COLO668 (cell line): ENCODE data around the gene FADS2.

Experiments used
- DNase-seq: peaks from one replicate; lab custom pipeline; 2025; ENCODE audit not compliant: unreplicated experiment; lab: John Stamatoyannopoulos, UW

The FADS2 gene

DNA sequence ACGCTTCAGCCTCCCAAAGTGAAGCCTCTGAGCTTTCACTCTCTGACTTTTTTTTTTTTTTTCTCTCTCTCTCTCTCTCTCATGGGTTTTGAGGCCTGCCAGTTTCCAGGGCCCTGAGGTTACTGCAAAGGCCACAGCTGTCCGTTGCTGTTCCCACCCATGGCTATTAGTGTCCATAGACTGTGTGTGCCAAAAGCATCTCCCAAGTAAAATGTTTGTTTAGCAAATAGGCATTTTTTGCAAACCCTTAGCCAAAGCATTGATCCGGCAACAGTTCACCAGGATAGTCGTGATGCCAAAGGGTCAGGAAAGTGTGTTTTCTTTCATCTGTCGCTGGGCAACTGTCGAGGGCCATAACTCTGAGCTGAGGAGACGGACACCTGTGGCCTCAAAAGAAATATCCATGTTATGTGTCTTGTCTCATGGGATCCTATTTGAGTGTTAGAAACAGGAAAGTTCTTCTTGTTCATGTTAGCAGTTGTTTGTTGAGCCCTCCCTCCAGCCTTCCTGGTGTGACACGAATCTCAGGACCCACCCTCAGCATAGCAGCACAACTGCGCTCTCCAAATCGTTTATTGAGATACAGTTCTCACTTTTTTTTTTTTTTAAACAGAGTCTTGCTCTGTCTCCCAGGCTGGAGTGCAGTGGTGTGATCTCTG lies 18.4 kb downstream of the FADS2 start:
- no peak for DNase-seq

DNA sequence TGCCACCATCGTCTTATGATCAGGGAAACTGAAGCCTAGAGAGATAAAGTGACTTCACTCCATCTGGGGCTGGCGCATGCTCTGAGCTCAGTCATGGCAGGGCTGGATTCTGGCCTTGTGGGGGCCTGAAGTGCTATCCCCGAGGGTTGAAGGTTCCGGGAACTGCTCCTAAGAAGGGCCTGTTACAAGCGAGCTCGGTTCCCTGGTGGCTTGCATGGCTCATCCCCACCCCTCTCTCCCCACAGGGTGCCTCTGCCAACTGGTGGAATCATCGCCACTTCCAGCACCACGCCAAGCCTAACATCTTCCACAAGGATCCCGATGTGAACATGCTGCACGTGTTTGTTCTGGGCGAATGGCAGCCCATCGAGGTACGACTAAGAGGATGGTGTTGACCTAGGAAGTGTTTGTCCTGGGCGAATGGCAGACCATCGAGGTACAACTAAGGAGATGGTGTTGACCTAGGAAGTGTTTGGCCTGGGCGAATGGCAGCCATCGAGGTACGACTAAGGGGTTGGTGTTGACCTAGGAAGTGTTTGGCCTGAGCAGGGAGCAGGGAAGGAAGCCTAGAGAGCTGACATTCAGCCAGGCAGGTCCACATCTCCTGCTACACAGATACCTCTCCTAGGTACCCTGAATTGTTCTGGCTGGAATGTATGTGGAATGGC lies 19.9 kb downstream of the FADS2 start:
- DNase-seq = no peak

DNA sequence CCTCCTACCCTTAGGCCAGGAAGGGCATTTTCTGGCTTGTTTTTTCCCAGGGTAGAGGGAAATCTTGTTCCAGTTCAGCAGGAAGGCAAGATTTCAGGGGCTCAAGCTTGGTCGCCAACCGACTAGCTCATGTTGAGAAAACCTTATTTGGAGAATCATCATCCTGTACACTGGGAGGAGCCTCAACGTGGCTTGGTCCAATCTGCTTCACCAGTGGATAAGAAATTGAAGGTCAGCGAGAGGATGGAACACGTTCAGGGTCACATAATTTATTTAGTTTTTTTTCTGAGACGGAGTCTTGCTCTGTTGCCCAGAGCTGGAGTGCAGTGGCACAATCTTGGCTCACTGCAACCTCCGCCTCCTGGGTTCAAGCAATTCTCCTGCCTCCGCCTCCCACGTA lies 20.5 kb downstream of the FADS2 start:
- DNase-seq = no peak

DNA sequence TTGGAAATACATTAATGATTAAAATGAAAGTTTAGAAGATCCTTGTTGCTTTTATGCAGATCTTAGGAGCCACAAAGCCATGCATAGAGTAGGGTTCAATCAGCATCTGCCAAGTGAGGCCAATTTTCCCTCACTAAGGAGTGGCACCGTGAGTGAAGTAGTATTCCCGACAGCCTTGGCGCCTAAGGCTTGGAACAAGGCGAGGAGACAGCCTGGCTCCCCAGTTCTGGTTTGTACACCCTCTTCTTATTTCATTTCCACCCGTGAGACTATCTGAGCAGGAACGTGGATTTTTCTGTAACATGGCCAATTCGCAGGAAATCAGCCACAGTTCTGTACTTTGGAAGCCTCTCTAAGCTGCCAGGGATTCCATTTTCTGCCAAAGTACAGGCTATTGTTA lies 22.6 kb downstream of the FADS2 start:
- DNase-seq = no peak

DNA sequence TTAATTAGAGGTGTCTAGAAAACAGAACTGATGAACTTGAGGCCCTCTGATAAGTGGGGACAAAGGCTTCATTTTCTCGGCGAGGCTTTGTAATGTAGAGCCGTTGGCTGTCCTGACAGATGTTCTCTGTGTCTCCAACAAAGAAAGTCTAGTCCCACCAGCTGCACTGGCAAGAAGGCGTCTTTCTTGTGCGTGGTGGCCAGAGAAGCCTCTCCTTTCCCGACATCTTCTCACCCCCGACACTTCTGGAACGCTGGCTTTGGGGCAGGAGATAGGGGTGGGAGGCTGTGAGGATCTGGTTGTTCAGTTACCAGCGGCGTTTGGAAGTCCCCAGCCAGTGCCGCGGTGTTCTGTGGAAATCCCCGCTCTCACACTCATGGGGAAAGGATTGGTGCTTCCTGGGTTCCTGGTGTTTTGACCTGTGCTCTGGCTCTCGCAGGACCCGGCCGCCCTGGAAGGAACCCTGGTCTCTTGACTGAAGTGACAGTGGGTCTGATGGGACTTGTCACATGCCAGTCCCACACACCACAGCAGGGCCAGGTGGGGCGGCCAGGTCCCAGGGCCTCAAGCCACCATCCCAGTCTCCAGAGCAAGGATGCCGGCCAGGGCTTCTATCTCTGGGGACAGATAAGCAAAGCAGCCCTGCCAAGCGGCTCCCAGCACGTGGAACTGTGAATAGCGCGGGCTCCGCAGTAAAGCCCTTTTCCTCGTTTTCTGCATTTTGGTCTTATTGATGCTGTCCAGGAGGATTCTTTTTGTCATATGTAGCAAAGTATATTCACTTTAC lies 23.2 kb downstream of the FADS2 start:
- DNase-seq = no peak

DNA sequence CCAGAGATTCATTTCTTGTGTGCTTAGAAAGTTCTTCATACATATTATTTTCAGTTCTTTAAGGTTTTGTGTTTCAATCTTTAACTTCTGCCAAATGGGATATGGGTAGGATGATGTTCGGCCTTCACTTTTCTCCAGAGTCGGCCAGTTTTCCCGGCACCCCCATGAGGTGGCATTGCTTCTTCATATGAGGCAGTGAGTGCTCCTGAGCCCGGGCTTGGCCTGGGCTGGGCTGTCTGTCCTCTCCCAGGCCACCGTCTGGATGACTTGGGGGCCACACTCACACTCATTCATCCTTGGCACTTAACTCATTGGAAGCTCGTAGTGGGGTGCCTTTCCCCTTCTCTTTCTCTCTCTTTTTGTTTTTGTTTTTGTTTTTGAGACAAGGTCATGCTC lies 23.8 kb downstream of the FADS2 start:
- DNase-seq = no peak

DNA sequence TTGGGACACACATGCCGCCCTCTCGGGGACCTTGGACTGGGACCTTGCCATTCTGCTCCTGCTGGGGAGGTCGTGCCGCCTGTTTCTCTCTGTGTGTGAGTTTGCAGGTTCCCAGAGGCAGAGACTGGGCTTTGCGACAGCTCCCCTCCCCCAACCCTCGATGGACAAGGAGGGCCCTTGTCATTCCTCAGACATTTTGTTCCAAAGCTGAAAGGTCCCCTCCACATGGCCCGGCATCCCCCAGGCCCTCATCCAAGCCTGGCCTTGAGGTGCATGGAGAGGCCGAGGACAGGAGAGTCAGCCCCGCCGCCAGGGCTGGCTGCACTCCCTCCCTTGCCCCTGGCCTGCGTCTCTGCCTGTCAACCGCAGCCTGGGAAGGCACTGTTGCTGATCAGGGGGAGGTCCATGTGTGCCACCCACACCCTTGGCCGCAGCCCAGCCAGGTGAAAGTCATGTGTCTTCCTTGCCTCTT lies 25.6 kb downstream of the FADS2 start:
- no peak for DNase-seq

DNA sequence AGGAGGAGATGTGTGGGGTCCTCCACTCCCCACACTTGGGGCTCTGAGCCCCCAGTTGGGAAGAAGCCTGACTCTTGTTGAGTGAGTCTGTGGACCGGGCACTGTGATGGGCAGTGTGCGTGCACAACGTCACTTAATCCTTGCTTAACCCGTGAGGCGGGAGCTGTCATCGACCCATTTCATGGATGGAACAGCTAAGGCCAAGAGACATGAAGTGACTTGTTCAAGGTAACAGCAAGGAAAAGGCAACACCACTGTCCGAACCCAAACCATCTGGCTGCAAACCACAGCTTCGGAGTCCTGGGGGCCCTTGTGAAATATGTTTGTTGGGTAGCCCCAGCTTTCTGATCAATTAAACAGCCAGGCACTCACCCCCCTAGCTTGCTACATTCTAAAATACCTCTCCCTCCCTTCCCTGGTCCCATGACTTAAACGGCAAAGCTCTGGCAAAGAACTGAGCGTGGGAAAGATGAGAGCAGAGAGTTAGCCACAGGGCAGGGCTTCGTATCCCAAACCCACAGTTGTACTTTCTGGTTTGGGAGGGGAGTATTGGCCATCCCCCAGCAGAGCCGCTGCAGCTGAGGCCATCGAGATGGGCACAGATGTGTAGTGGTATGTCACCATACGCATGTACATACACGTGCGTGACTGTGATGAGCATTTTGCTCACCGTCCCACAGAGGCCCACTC lies 26.3 kb downstream of the FADS2 start:
- no peak for DNase-seq

DNA sequence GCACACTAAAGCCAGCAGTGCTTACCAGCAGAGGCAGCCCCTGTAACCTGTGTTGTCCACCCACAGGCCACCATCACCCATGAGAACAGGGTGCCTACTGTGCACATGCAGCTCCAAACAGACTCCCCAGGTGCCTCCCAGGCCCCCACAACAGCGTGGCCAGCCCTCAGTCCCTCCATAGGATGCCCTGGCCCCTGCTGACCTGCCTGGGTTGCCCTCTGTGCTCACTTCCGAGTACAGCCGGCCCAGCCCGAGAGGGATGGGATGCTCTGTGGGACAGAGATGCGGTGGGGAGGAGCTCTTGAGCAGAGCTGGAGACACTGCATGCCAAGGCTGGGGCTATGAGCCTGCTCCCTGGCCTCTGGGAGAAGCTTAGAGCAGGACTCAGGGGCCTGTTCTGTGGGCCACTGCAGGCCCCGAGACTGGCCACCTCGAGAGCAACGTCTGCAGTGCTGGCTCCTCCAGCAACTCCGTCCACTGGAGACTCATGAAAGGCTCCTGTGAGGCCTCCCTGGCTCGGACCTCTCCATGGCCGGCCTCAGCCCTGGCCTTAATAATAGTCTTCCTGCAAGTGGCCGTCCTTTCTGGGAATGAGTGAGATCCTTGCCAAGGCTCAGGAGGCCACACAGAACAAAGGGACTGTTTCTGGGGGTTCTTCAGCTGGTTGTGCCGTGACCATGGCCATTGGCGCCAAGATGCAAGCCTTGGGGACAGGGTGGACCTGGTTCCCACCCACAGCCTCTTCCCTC lies 27.0 kb downstream of the FADS2 start:
- DNase-seq = no peak

DNA sequence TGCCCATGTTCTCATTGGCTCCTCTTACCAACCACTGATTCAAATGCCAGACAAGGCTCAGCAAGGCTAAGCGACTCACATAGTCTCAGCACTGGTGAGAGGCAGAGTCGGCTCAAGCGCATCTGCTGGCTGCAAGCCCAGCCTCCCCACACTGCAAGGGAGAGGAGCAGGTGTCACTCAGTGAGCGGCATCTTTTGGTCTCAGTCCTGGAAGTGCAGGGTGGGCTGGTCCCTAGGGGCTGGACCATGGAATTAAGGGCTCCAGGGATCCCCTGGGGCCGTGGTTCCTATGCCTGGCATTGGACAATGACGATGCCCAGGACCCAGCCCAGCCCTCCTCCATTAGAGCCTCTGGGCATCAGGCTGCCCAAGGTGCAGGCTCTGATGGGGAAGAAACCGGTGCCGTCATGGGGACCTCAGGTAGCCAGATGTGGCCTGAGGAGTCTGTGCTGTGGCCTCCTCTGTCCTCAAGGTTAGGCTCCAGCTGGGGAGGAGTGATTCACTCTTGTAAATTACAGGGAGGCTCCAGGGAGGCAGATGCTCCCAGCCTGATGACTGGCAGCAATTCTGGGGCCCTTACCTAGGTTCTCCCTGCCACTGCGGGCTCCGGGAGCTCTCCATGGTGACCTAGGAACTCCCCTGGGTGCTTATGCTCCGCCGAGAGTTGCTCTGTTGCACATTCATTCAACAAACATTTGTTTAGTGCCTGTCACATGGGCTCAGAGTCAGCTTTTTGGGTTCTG lies 28.0 kb downstream of the FADS2 start:
- no peak for DNase-seq

DNA sequence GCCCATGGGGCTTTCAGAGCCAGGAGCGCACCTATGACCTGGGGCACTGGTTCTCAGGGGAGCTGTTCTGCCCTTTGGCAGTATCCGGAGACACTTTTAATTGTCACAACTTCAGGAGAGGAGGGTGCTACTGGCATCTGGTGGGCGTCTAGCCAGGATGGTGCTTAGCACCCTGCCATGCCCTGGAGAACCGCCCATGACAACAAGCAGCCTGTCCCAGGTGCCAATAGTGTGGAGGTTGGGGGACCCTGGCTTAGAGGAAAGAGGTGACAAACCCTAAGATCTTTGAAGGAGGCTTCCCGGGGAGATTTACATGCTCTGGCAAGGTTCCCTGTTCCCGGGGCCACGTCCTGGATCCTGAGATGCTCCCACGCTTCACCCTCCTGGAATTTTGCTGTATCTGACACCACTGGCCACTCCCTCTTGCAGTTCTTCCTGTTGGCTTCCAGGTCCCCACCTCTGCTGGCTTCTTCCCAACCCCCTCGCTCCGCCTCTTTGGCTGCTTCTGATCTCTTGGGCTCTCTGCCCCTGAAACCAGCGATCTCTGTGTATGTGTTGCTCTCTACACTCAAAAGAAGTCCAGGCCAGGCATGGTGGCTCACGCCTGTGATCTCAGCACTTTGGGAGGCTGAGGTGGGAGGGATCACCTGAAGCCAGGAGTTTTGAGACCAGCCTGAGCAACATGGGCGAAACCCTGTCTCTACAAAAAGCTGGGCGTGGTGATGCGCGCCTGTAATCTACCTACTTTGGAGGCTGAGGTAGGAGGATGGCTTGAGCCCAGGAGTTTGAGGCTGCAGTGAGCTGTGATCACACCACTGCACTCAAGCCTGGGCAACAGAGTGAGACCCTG lies 32.2 kb downstream of the FADS2 start:
- DNase-seq = no peak

DNA sequence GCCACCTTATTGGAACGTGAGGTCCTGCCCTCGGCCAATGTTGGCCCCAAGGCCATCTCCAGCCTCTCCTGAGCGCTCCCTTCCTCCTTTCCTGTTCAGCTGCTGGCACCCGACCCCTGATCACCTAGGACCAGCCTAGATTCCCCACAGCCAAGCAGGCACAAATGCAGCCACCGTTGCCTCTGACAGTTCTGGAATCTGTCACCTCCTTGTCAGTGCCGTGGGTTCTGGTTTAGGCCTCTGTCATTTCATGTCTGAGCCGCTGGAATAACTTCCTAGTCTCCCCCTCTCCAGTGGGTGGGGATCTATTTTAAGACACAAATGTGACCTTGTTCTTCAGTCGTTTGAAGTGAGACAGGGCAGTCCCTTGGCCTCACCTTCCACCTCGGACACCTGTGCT lies 33.5 kb downstream of the FADS2 start:
- no peak for DNase-seq

DNA sequence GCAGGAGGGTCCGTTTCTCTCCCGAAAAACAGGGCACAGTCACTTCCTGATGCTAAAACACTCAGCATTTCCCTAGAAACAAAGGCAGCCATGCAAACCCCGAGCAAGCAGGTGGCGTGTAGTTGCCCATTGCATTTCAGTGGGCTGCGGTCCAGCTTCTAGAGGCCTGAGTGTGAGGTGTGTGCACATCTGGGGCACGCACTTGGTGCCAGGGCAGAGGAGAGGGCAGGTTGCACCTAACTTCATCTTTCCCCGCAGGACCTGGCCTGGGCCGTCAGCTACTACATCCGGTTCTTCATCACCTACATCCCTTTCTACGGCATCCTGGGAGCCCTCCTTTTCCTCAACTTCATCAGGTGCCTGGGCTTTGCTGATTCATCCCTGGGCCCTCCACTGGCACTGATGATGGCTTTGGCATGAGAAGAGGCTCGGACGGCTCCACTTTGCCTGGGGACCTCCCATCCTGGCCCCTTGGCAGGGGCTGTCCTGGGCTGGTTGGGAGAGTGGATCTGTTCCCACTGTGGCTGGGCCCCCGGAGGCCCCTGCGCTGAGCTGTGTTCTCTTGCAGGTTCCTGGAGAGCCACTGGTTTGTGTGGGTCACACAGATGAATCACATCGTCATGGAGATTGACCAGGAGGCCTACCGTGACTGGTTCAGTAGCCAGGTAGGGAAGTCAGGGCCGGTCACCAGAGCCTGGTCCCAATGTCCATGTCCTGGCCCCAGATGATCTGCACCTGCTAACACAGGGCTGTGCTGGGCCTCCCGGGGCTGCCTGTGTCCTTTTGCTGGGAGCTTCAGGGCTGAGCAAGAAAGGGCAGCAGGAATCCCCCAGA lies 34.8 kb downstream of the FADS2 start:
- DNase-seq = no peak

DNA sequence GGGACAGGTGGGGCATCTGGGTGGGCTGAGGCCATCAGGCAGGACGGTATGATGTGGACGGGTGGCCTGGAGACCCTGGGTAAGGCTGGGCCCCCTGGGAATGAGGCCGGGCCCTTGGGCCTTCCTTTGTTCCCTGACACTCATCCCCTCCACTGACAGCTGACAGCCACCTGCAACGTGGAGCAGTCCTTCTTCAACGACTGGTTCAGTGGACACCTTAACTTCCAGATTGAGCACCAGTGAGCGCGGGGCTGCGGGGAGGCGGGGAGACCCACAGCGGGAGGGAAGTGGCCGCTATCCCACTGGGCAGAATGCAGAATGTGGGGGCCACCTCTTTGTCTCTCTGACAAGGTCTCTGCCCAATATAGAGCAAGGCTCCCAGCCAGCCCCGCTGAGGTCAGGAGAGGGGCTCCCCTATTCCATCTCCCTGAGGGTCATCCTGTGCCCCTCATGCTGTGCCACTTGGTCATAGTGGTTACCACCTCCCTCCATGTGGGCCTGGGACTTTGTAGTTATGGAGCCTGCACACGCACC lies 35.5 kb downstream of the FADS2 start:
- no peak for DNase-seq

DNA sequence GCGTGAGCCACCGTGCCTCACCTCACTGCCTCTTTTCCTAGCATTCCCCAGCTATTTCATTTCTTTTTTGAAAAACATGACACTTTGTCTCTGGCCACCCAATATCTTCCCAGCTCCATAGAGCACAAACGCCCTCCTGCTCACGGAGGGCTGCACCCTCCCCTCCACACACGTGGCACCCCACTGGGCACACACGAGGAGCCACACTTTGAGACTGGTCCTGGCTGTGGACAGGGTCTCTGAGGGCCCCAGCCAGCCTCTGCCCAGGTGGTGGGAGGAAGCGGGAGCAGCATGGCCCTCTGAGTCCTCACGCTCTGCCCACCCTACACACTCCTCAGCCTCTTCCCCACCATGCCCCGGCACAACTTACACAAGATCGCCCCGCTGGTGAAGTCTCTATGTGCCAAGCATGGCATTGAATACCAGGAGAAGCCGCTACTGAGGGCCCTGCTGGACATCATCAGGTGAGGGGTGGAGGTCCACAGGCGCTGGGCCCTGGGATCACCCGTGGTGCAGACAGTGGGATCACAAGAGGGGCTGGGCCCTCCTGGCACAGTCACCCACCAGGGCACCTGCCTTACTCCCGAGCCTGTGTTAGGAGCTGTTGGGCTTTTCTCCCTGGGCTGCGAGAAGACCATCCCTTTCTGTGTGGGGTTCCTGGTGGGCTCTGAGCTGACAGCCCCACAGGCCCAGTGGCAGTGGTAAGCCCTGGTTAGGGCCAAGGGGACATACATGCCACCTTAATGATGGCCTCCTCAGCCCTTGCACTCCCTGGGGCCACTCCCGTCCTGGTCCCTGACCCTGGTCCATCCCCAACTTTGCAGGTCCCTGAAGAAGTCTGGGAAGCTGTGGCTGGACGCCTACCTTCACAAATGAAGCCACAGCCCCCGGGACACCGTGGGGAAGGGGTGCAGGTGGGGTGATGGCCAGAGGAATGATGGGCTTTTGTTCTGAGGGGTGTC lies 37.0 kb downstream of the FADS2 start:
- no peak for DNase-seq

DNA sequence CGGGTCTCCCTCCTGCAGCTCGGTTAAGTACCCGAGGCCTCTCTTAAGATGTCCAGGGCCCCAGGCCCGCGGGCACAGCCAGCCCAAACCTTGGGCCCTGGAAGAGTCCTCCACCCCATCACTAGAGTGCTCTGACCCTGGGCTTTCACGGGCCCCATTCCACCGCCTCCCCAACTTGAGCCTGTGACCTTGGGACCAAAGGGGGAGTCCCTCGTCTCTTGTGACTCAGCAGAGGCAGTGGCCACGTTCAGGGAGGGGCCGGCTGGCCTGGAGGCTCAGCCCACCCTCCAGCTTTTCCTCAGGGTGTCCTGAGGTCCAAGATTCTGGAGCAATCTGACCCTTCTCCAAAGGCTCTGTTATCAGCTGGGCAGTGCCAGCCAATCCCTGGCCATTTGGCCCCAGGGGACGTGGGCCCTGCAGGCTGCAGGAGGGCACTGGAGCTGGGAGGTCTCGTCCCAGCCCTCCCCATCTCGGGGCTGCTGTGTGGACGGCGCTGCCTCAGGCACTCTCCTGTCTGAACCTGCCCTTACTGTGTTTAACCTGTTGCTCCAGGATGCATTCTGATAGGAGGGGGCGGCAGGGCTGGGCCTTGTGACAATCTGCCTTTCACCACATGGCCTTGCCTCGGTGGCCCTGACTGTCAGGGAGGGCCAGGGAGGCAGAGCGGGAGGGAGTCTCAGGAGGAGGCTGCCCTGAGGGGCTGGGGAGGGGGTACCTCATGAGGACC lies 38.3 kb downstream of the FADS2 start:
- DNase-seq = no peak
